Measurements from ENCODE around the gene SPP1.

DNA sequence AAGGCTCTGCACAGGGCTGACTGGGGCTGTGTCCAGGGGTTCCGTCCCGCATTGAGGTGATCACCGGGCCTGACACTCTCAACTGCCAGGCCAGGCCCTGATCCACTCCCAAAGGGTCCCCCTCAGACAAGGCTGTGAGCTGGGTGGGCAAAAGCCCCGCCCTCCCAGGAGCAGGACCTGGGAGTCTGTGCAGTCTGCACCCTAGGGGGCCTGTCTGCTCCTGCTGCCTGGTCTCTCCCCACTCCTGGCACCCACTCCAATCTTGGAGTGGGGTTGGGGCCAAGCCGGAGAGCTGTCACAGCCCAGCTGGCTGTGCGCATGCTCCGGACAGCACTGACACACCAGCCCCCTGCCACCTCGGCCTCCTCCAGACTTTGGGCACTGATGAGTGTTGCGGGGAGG lies 9.4 kb upstream of the SPP1 start:
- no peak for TF ChIP-seq CTCF (IDR thresholded peaks at IDR 0.05)
- no peak for TF ChIP-seq POLR2A (IDR thresholded peaks at IDR 0.05)
